ENCODE measurements around the gene SYCP2L.

Gene SYCP2L

DNA sequence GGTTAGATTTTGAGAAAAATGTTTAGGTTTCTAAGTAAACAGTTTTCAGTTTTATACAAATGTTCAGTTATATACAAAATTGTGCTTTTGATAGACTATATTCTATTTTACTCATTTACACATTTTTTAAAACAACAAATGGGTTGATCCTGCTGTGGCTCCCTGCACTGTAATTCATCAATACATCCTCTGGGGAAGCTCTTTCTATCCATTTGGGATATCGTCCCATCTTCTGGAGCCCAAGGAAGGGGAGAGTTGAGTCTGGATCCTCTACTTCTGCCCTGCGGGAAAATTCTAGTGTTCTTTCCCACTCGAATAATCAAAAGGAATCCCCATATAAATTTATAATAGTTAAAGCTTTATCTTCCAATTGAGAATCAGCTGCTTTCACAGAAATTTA, 75.0 kb downstream of the SYCP2L start:
- no peak overlapping the region for H3K27ac ChIP-seq

GRCh38 chr6:10962673-10963072, 75.8 kb downstream of the SYCP2L start:
- no peak overlapping the region for H3K27ac ChIP-seq
- TF ChIP-seq, protein P1, sequence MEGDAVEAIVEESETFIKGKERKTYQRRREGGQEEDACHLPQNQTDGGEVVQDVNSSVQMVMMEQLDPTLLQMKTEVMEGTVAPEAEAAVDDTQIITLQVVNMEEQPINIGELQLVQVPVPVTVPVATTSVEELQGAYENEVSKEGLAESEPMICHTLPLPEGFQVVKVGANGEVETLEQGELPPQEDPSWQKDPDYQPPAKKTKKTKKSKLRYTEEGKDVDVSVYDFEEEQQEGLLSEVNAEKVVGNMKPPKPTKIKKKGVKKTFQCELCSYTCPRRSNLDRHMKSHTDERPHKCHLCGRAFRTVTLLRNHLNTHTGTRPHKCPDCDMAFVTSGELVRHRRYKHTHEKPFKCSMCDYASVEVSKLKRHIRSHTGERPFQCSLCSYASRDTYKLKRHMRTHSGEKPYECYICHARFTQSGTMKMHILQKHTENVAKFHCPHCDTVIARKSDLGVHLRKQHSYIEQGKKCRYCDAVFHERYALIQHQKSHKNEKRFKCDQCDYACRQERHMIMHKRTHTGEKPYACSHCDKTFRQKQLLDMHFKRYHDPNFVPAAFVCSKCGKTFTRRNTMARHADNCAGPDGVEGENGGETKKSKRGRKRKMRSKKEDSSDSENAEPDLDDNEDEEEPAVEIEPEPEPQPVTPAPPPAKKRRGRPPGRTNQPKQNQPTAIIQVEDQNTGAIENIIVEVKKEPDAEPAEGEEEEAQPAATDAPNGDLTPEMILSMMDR (conservative IDR thresholded peaks at IDR 0.05), result no peak

More for the DNA sequence above, 75.0 kb downstream of the SYCP2L start:
- TF ChIP-seq, protein P1 (conservative IDR thresholded peaks at IDR 0.05), result no peak

- TF ChIP-seq, protein P1 (conservative IDR thresholded peaks at IDR 0.05), result no peak
- no peak overlapping the region for H3K27ac ChIP-seq
Observed at GRCh38 chr6:10963113-10963512, 76.3 kb downstream of the SYCP2L start.

GRCh38 chr6:10964684-10965083, 77.8 kb downstream of the SYCP2L start:
- H3K27ac ChIP-seq, result no peak overlapping the region
- TF ChIP-seq, protein P1 (conservative IDR thresholded peaks at IDR 0.05), result no peak

DNA sequence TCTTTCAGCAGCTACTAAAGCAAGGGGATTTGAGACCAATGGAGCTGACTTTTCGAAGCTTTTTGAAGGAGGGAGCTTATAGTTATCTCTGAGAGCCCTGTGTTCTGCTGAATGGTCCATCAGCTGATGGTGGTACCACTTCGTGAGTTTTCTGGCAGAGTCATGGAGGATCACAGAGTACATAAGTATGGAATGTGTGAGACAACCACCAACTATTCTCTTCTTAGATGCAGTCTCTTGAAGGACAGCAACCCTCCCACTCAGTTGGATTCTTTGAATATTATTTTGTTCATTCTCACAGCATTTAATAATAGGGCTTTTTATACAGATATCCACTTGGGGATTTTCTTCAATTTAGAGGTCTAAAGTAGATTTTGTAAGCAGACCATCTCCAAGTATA, 81.9 kb downstream of the SYCP2L start:
- no peak overlapping the region for H3K27ac ChIP-seq
- TF ChIP-seq, protein P1 (conservative IDR thresholded peaks at IDR 0.05), result no peak

DNA sequence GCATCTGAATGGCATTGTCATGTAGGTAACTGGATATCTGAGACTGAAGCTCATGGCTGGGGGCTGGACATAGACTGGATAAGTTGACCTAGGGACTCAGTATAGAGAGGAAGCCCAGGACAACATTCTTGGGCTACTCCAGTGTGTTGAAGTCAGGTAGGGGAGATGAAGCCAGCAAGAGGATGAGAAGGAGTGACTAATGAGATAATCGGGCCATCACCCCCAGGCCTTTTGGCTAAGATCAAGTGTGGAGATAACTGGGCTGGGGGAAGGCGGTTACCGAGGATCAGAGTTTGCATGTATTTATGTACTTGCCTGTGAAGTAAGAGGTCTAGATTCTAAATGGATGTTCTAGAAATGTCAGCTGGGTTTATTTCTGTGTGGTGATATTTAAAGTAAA, 83.9 kb downstream of the SYCP2L start:
- no peak overlapping the region for H3K27ac ChIP-seq
- TF ChIP-seq, protein P1 (conservative IDR thresholded peaks at IDR 0.05), result no peak

DNA sequence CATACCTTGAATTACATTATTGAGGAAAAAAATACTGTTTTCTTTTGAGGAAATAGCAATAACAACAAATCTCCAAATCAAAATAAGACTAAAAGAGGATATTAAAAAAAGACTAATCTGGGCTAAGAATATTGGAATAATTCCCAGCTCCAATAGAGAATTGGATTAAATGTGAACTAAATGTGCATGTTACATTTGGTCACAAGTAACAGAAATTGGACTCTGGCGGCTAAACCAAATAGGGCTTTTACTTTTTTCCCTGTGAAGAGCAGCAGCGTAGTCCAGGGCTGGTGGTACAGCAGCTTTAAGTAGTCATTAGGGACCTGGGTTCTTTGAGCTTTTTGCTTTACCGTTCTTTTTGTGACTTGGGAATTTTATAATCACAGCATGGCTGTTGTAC, 85.3 kb downstream of the SYCP2L start:
- no peak overlapping the region for H3K27ac ChIP-seq
- TF ChIP-seq, protein P1 (conservative IDR thresholded peaks at IDR 0.05), result no peak

- TF ChIP-seq, protein P1 (conservative IDR thresholded peaks at IDR 0.05), result no peak
- H3K27ac ChIP-seq, result no peak overlapping the region
Observed at GRCh38 chr6:10976571-10976970, 89.7 kb downstream of the SYCP2L start.
